LNCAP (cell line): Measurements from ENCODE around the gene LUC7L.

Source experiments
- CTCF ChIP-seq: fragments of 450-650 bp; IDR thresholded peaks from 2 replicates; pipeline ENCODE4 v1.5.1; 2017; ENCODE audit warnings: mild to moderate bottlenecking

LUC7L gene

DNA sequence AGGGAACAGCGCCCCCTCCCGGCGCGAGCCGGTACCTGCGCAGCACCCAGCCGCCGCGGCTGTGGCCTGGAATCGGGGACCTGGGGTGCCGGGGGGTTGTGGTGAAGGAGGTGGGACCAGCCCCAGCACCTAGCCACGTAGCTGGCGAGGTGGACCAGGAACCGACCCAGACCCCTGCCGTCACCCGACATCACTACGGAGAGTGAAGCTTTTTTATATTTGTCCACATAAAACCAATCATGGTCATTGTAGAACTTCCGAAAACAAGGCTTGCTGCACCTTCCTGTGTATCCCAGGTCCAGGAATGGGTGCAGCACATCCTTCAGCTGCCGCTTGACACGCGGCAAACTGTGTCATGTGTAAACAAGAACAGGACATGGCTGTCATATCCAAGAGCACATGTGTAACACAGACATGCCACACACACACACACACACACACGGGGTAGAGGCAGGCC is 47.7 kb downstream of the LUC7L start:
- peak; percentile 97 for TF ChIP-seq CTCF

DNA sequence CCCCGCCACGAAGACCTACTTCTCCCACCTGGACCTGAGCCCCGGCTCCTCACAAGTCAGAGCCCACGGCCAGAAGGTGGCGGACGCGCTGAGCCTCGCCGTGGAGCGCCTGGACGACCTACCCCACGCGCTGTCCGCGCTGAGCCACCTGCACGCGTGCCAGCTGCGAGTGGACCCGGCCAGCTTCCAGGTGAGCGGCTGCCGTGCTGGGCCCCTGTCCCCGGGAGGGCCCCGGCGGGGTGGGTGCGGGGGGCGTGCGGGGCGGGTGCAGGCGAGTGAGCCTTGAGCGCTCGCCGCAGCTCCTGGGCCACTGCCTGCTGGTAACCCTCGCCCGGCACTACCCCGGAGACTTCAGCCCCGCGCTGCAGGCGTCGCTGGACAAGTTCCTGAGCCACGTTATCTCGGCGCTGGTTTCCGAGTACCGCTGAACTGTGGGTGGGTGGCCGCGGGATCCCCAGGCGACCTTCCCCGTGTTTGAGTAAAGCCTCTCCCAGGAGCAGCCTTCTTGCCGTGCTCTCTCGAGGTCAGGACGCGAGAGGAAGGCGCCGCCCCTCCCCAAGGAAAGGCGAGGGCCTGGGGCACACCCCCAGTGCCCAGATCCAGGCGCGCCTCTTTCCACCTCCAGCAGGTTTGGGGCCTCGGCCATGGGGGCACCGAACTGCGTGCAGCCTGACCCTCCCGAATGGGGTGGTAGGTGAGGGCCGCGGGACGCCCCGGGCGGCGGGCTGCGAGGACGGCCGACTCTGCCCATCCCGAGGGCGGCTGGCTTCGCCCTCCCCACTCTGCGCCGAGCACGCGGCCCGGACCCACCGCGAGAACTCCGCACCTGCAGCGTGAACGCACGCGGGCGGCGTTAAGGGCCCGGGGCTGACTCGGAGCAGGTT is 48.3 kb downstream of the LUC7L start:
- TF ChIP-seq CTCF: no peak

- peak; percentile 48 for TF ChIP-seq CTCF
Observed at GRCh38 chr16:180101-180675, 49.1 kb downstream of the LUC7L start, which contains the start of gene HBQ1. Gene HBQ1 (plus strand): TSS chr16:180459. CDS start chr16:180487, 28 bp downstream.

DNA sequence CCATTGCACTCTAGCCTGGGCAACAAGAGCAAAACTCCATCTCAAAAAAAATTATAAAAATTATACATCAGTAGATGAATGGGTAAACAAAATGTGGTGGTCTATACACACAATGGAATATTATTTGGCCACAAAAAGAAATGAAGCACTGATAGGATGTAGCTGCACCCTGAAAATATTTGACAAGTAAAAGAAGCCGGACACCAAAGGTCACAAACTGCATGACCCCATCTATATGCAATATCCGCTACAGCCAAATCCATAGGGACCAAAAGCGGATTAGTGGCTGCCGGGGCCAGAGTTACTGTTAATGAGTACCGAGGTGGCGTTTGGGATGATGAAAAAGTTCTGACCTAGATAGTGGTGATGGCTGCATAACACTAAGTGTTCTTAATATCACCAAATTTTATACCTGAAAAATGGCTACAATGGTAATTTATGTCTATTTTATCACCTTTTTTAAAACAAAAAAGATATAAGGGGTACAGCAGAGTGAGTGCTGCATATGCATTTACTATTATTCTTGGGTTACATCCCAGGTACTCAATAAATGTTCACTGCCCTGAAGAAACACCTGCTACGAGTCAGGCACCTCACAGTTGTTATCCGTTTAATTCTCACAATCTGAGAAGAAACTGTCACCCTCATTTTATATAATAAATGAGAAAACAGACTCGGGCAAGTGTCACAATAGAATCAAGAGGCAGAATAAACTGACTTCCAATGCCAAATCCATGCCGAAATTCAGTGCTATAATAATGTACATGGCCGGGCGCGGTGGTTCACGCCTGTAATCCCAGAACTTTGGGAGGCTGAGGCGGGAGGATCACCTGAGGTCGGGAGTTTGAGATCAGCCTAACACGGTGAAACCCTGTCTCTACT is 49.8 kb downstream of the LUC7L start:
- no peak for TF ChIP-seq CTCF

DNA sequence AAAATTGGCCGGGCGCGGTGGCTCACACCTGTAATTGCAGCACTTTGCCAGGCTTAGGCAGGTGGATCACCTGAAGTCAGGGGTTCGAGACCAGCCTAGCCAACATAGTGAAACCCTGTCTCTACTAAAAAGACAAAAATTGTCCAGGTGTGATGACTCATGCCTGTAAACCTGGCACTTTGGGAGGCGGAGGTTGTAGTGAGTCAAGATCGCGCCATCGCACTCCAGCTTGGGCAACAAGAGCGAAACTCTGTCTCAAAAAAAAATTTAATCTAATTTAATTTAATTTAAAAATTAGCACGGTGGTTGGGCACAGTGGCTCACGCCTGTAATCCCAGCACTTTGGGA is 50.6 kb downstream of the LUC7L start:
- no peak for TF ChIP-seq CTCF

DNA sequence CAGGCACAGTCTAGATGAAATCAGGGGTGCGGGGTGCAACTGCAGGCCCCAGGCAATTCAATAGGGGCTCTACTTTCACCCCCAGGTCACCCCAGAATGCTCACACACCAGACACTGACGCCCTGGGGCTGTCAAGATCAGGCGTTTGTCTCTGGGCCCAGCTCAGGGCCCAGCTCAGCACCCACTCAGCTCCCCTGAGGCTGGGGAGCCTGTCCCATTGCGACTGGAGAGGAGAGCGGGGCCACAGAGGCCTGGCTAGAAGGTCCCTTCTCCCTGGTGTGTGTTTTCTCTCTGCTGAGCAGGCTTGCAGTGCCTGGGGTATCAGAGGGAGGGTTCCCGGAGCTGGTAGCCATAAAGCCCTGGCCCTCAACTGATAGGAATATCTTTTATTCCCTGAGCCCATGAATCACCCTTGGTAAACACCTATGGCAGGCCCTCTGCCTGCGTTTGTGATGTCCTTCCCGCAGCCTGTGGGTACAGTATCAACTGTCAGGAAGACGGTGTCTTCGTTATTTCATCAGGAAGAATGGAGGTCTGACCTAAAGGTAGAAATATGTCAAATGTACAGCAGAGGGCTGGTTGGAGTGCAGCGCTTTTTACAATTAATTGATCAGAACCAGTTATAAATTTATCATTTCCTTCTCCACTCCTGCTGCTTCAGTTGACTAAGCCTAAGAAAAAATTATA is 51.1 kb downstream of the LUC7L start:
- no peak for TF ChIP-seq CTCF

- no peak for TF ChIP-seq CTCF
Observed at GRCh38 chr16:177394-177822, 51.8 kb downstream of the LUC7L start.
